ENCODE data around the gene PRORP. TPM values are rescaled to one million over a fixed set of nuclear protein-coding genes. Genes with fewer than 3 reads are reported as not detected.
"Not testable (repeated sequence)": the region's sequence is repeated elsewhere in the genome, so short reads cannot be mapped to it uniquely, and the experiment has no call there.

Gene PRORP
- total RNA-seq, 1 donor from 2014 or later = 50.3 TPM

- no peak overlapping the region for H3K4me3 Mint-ChIP-seq
- no peak overlapping the region for H3K9ac ChIP-seq
- no peak for DNase-seq (ENCODE audit: low spot score)
Observed at GRCh38 chr14:35147711-35148110, 25.4 kb downstream of the PRORP start.

GRCh38 chr14:35149239-35149638, 26.9 kb downstream of the PRORP start:
- Mint-ChIP-seq H3K9me3 (no peaks in the 10 kb centered on the region), H3K4me3 (no peak overlapping the region), H3K27ac (no peak overlapping the region), H3K27me3 (ENCODE audit: insufficient read depth, low read depth) (peaks cover 7% of the 10 kb centered on the region), H3K4me1 (no peaks in the 10 kb centered on the region), H3K36me3 (peaks cover 31% of the 10 kb centered on the region)
- Histone ChIP-seq H2AFZ (replicated peaks) (no peak overlapping the region), H3F3A (ENCODE audit: low read depth) (no peaks in the 10 kb centered on the region), H3K27me3 (no peaks in the 10 kb centered on the region), H3K79me2 (ENCODE audit: low read depth) (peaks cover 5% of the 10 kb centered on the region), H3K4me2 (no peak overlapping the region), H3K9ac (no peak overlapping the region), H3K9me3 (ENCODE audit: low read depth) (no peaks in the 10 kb centered on the region), H4K20me1 (ENCODE audit: low read depth) (no peaks in the 10 kb centered on the region), H3K27ac (no peak overlapping the region), H3K4me1 (no peaks in the 10 kb centered on the region), H3K36me3 (no peaks in the 10 kb centered on the region), H3K4me3 (no peak overlapping the region)
- TF ChIP-seq EZH2phosphoT487 (IDR thresholded peaks at IDR 0.05) (no peak), CTCF (IDR thresholded peaks at IDR 0.05) (no peak), EZH2 (IDR thresholded peaks at IDR 0.05) (no peak)
- no peak for DNase-seq (ENCODE audit: low spot score)

More at GRCh38 chr14:35147711-35148110, 25.4 kb downstream of the PRORP start:
- Mint-ChIP-seq H3K4me1 (no peaks in the 10 kb centered on the region), H3K9me3 (no peaks in the 10 kb centered on the region), H3K27me3 (ENCODE audit: insufficient read depth, low read depth) (peaks cover 7% of the 10 kb centered on the region), H3K36me3 (peaks cover 26% of the 10 kb centered on the region), H3K27ac (no peak overlapping the region)
- Histone ChIP-seq H3K4me2 (no peak overlapping the region), H3K9me3 (ENCODE audit: low read depth) (no peaks in the 10 kb centered on the region), H3K4me1 (no peaks in the 10 kb centered on the region), H3K79me2 (ENCODE audit: low read depth) (peaks cover 5% of the 10 kb centered on the region), H3F3A (ENCODE audit: low read depth) (no peaks in the 10 kb centered on the region), H3K27ac (no peak overlapping the region), H3K27me3 (no peaks in the 10 kb centered on the region), H3K4me3 (no peak overlapping the region), H3K36me3 (no peaks in the 10 kb centered on the region), H2AFZ (replicated peaks) (no peak overlapping the region), H4K20me1 (ENCODE audit: low read depth) (no peaks in the 10 kb centered on the region)
- TF ChIP-seq CTCF (IDR thresholded peaks at IDR 0.05) (no peak), EZH2 (IDR thresholded peaks at IDR 0.05) (no peak), EZH2phosphoT487 (IDR thresholded peaks at IDR 0.05) (no peak)

GRCh38 chr14:35152531-35152930, 30.2 kb downstream of the PRORP start:
- not testable (repeated sequence) for H3K4me3 ChIP-seq; H3K79me2 ChIP-seq (ENCODE audit: low read depth); H3K27ac Mint-ChIP-seq; H3F3A ChIP-seq (ENCODE audit: low read depth); H3K9me3 ChIP-seq (ENCODE audit: low read depth); H3K36me3 ChIP-seq; H3K4me1 ChIP-seq; H4K20me1 ChIP-seq (ENCODE audit: low read depth); H3K9me3 Mint-ChIP-seq; DNase-seq (ENCODE audit: low spot score); H3K4me1 Mint-ChIP-seq; H2AFZ ChIP-seq (replicated peaks); H3K4me2 ChIP-seq; H3K27me3 ChIP-seq; H3K27ac ChIP-seq; H3K27me3 Mint-ChIP-seq (ENCODE audit: insufficient read depth, low read depth); H3K9ac ChIP-seq; H3K4me3 Mint-ChIP-seq
- H3K36me3 Mint-ChIP-seq = peaks cover 31% of the 10 kb centered on the region

- H3K79me2 ChIP-seq (ENCODE audit: low read depth) = no peaks in the 10 kb centered on the region
- H3K4me3 ChIP-seq = no peak overlapping the region
- no peak overlapping the region for H2AFZ ChIP-seq (replicated peaks)
- no peaks in the 10 kb centered on the region for H4K20me1 ChIP-seq (ENCODE audit: low read depth)
- no peak for DNase-seq (ENCODE audit: low spot score)
- no peak overlapping the region for H3K27ac Mint-ChIP-seq
- H3K4me1 Mint-ChIP-seq = peaks cover 9% of the 10 kb centered on the region
- H3K9me3 Mint-ChIP-seq = no peaks in the 10 kb centered on the region
- peaks cover 5% of the 10 kb centered on the region for H3K27me3 Mint-ChIP-seq (ENCODE audit: insufficient read depth, low read depth)
- H3K4me3 Mint-ChIP-seq = no peak overlapping the region
- H3K36me3 Mint-ChIP-seq = peaks cover 25% of the 10 kb centered on the region
- TF ChIP-seq EZH2phosphoT487 (IDR thresholded peaks at IDR 0.05) = no peak
- TF ChIP-seq CTCF (IDR thresholded peaks at IDR 0.05) = no peak
- no peak for TF ChIP-seq EZH2 (IDR thresholded peaks at IDR 0.05)
- H3K27me3 ChIP-seq = no peaks in the 10 kb centered on the region
- no peak overlapping the region for H3K4me2 ChIP-seq
- H3K36me3 ChIP-seq = no peaks in the 10 kb centered on the region
- H3K4me1 ChIP-seq = peaks cover 9% of the 10 kb centered on the region
- H3K27ac ChIP-seq = no peak overlapping the region
- H3F3A ChIP-seq (ENCODE audit: low read depth) = peaks cover 6% of the 10 kb centered on the region
- no peak overlapping the region for H3K9ac ChIP-seq
- H3K9me3 ChIP-seq (ENCODE audit: low read depth) = no peaks in the 10 kb centered on the region
Observed at GRCh38 chr14:35154016-35154415, 31.7 kb downstream of the PRORP start.

Data from neural progenitor cell (in vitro differentiated cells).